ENCODE measurements around the gene ZNF107. TPM values are rescaled to one million over a fixed set of nuclear protein-coding genes. Genes with fewer than 3 reads are reported as not detected.
"Not testable (repeated sequence)": the region's sequence is repeated elsewhere in the genome, so short reads cannot be mapped to it uniquely, and the experiment has no call there.

Gene ZNF107
- total RNA-seq, 3 donors from 2014 or later, result 3.7 to 72.7 (median 33.1) TPM

- Histone ChIP-seq H3K4me3 (no peak overlapping the region), H3K4me1 (no peaks in the 10 kb centered on the region), H3K27ac (no peak overlapping the region), H3K27me3 (no peaks in the 10 kb centered on the region), H3K36me3 (no peaks in the 10 kb centered on the region), H3K9me3 (no peaks in the 10 kb centered on the region)
- TF ChIP-seq POLR2AphosphoS5 (IDR thresholded peaks at IDR 0.05) (no peak), CTCF (IDR thresholded peaks at IDR 0.05) (no peak), POLR2A (IDR thresholded peaks at IDR 0.05) (no peak)
- intact Hi-C loops (cut with DNase I; ENCODE audit: low total_unique reads), result no loop called here
- no peak for DNase-seq (ENCODE audit: low spot score in 2 of 2)
Observed at GRCh38 chr7:64654796-64655548, 11.0 kb upstream of the ZNF107 start.

GRCh38 chr7:64655811-64656210 is 10.1 kb upstream of the ZNF107 start:
- intact Hi-C loops (cut with DNase I; ENCODE audit: low total_unique reads), result no loop called here
- H3K27me3 ChIP-seq, result no peaks in the 10 kb centered on the region
- H3K4me1 ChIP-seq, result no peaks in the 10 kb centered on the region
- DNase-seq (ENCODE audit: low spot score in 2 of 2), result peak in 1 of 2 donors; percentile 15
- peak overlapping the region in 1 of 2 donors; percentile 3 for H3K27ac ChIP-seq
- H3K4me3 ChIP-seq, result no peak overlapping the region
- no peaks in the 10 kb centered on the region for H3K9me3 ChIP-seq
- no peaks in the 10 kb centered on the region for H3K36me3 ChIP-seq
- no peak for TF ChIP-seq CTCF (IDR thresholded peaks at IDR 0.05)
- TF ChIP-seq POLR2A (IDR thresholded peaks at IDR 0.05), result no peak

GRCh38 chr7:64656489-64656888 is 9.4 kb upstream of the ZNF107 start:
- peak overlapping the region in 1 of 2 donors; percentile 3 for H3K27ac ChIP-seq
- H3K4me3 ChIP-seq, result no peak overlapping the region
- no peak for DNase-seq (ENCODE audit: low spot score in 2 of 2)
- H3K27me3 ChIP-seq, result no peaks in the 10 kb centered on the region
- intact Hi-C loops (cut with DNase I; ENCODE audit: low total_unique reads), result no loop called here
- TF ChIP-seq CTCF (IDR thresholded peaks at IDR 0.05) (no peak), POLR2A (IDR thresholded peaks at IDR 0.05) (no peak), POLR2AphosphoS5 (IDR thresholded peaks at IDR 0.05) (no peak)
- H3K4me1 ChIP-seq, result no peaks in the 10 kb centered on the region
- H3K9me3 ChIP-seq, result no peaks in the 10 kb centered on the region
- no peaks in the 10 kb centered on the region for H3K36me3 ChIP-seq

- H3K4me1 ChIP-seq; H3K27me3 ChIP-seq; H3K36me3 ChIP-seq; H3K27ac ChIP-seq; DNase-seq (ENCODE audit: low spot score in 2 of 2); H3K4me3 ChIP-seq; intact Hi-C loops (cut with DNase I; ENCODE audit: low total_unique reads); H3K9me3 ChIP-seq: not testable (repeated sequence)
Observed at GRCh38 chr7:64662091-64662490, 3.8 kb upstream of the ZNF107 start.

GRCh38 chr7:64666663-64667050 is 724 bp downstream of the ZNF107 start:
- H3K4me3 ChIP-seq, result peak overlapping the region; percentile 68 to 84 (median 77)
- no peaks in the 10 kb centered on the region for H3K27me3 ChIP-seq
- no peaks in the 10 kb centered on the region for H3K36me3 ChIP-seq
- H3K27ac ChIP-seq, result peak overlapping the region; percentile 86 to 90
- intact Hi-C loops (cut with DNase I; ENCODE audit: low total_unique reads), result no loop called here
- no peaks in the 10 kb centered on the region for H3K4me1 ChIP-seq
- no peak for DNase-seq (ENCODE audit: low spot score in 2 of 2)
- TF ChIP-seq CTCF (IDR thresholded peaks at IDR 0.05) (no peak), POLR2AphosphoS5 (IDR thresholded peaks at IDR 0.05) (no peak), POLR2A (IDR thresholded peaks at IDR 0.05) (no peak)
- no peaks in the 10 kb centered on the region for H3K9me3 ChIP-seq
